ENCODE results near the gene PCK2. TPM values are rescaled to one million over a fixed set of nuclear protein-coding genes. Genes with fewer than 3 reads are reported as not detected.

Gene PCK2
- total RNA-seq, 1 donor from 2014 or later: 66.0 TPM

GRCh38 chr14:24062216-24062980, 31.7 kb upstream of the PCK2 start:
- DNase-seq (ENCODE audit: extremely low spot score, unreplicated experiment): no peak
- no peak overlapping the region for H3K27ac Mint-ChIP-seq (ENCODE audit: unreplicated experiment)
- no peak overlapping the region for H3K4me3 Mint-ChIP-seq (ENCODE audit: unreplicated experiment)
- peaks cover 8% of the 10 kb centered on the region for H3K27me3 Mint-ChIP-seq (ENCODE audit: unreplicated experiment)
- no peaks in the 10 kb centered on the region for H3K4me1 Mint-ChIP-seq (ENCODE audit: unreplicated experiment)
- no peaks in the 10 kb centered on the region for H3K36me3 Mint-ChIP-seq (ENCODE audit: unreplicated experiment)
- TF ChIP-seq, protein P1, sequence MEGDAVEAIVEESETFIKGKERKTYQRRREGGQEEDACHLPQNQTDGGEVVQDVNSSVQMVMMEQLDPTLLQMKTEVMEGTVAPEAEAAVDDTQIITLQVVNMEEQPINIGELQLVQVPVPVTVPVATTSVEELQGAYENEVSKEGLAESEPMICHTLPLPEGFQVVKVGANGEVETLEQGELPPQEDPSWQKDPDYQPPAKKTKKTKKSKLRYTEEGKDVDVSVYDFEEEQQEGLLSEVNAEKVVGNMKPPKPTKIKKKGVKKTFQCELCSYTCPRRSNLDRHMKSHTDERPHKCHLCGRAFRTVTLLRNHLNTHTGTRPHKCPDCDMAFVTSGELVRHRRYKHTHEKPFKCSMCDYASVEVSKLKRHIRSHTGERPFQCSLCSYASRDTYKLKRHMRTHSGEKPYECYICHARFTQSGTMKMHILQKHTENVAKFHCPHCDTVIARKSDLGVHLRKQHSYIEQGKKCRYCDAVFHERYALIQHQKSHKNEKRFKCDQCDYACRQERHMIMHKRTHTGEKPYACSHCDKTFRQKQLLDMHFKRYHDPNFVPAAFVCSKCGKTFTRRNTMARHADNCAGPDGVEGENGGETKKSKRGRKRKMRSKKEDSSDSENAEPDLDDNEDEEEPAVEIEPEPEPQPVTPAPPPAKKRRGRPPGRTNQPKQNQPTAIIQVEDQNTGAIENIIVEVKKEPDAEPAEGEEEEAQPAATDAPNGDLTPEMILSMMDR (IDR thresholded peaks at IDR 0.05): no peak
- no peaks in the 10 kb centered on the region for H3K9me3 Mint-ChIP-seq (ENCODE audit: unreplicated experiment)

DNA sequence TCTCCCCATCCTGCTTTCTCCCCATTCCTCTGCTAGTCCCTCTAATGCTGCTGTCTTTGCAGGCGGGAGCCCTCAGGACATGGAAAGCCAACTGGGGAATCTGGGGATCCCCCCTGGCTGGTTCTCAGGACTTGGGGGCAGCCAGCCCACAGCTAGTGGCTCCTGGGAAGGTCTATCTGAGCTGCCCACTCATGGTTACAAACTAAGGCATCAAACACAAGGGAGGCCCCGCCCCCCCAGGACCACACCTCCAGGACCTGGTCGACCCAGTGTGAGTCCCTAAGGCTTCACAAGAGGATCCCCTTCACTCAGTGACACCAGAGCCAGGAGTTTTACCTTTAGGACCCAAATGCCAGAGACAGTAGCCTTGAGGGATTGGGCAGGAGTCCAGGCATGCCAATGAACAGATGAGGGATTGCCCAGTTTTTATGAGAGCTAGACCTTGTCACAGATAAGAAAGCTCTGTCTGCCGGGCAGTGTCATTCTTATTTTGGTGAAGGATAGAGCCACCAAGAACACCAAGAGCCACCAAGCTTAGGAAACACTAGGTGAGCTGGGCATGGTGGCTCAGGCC, 30.8 kb upstream of the PCK2 start:
- Mint-ChIP-seq H3K27ac (ENCODE audit: unreplicated experiment) (no peak overlapping the region), H3K4me3 (ENCODE audit: unreplicated experiment) (no peak overlapping the region), H3K36me3 (ENCODE audit: unreplicated experiment) (no peaks in the 10 kb centered on the region), H3K27me3 (ENCODE audit: unreplicated experiment) (peaks cover 8% of the 10 kb centered on the region), H3K9me3 (ENCODE audit: unreplicated experiment) (no peaks in the 10 kb centered on the region), H3K4me1 (ENCODE audit: unreplicated experiment) (no peaks in the 10 kb centered on the region)
- TF ChIP-seq, protein P1 (IDR thresholded peaks at IDR 0.05): no peak
- no peak for DNase-seq (ENCODE audit: extremely low spot score, unreplicated experiment)

DNA sequence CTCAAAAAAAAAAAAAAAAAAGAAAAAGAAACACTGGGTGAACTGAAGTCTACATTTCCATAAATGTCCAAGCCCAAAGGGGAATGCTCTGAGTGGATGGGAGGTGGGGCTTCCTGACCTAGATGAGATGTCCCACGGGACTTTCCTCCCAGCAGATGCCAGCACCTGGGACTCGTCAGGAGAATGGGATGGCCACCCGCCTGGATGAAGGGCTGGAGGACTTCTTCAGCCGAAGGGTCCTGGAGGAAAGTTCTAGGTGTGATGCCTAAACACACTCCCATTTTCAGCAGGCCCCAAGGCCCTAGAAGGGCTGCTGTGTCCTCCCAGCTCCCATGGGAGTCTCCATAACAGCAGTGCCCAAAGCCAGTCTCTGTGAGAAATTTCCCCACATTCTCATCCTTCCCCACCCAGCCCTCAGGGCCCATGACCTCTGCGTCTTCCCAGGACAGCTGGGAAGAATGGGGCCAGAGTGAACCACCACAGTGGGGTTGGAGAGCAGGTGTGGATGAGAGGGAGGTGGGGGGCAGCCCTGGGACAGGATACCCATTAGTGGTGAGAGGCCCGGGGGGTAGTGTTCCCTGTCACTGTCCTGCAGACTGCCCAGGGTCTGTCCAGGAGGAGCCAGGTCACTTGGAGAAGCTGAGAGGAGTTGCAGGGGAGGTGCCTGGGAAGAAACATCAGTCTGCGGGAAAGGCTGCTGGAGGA, 29.9 kb upstream of the PCK2 start:
- Mint-ChIP-seq H3K27ac (ENCODE audit: unreplicated experiment) (no peak overlapping the region), H3K36me3 (ENCODE audit: unreplicated experiment) (no peaks in the 10 kb centered on the region), H3K4me1 (ENCODE audit: unreplicated experiment) (no peaks in the 10 kb centered on the region), H3K27me3 (ENCODE audit: unreplicated experiment) (peaks cover 8% of the 10 kb centered on the region), H3K4me3 (ENCODE audit: unreplicated experiment) (no peak overlapping the region), H3K9me3 (ENCODE audit: unreplicated experiment) (no peaks in the 10 kb centered on the region)
- TF ChIP-seq, protein P1 (IDR thresholded peaks at IDR 0.05): no peak
- no peak for DNase-seq (ENCODE audit: extremely low spot score, unreplicated experiment)

DNA sequence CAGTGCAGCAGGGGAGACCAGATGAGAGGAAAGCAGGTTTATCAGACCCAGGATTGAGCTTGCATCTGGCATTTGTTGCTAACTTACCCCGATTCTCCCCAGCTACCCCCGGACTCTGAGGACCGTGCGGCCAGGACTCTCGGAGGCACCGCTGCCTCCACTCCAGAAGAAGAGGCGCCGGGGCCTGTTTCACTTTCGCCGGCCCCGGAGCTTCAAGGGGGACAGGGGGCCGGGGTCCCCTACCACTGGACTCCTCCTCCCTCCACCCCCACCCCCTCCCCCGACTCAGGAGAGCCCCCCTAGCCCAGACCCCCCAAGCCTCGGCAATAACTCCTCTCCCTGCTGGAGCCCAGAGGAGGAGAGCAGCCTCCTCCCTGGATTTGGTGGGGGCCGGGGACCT, 29.3 kb upstream of the PCK2 start:
- H3K27ac Mint-ChIP-seq (ENCODE audit: unreplicated experiment): no peak overlapping the region
- no peaks in the 10 kb centered on the region for H3K36me3 Mint-ChIP-seq (ENCODE audit: unreplicated experiment)
- H3K9me3 Mint-ChIP-seq (ENCODE audit: unreplicated experiment): no peaks in the 10 kb centered on the region
- H3K27me3 Mint-ChIP-seq (ENCODE audit: unreplicated experiment): peaks cover 13% of the 10 kb centered on the region
- H3K4me1 Mint-ChIP-seq (ENCODE audit: unreplicated experiment): no peaks in the 10 kb centered on the region
- TF ChIP-seq, protein P1 (IDR thresholded peaks at IDR 0.05): no peak
- no peak for DNase-seq (ENCODE audit: extremely low spot score, unreplicated experiment)
- H3K4me3 Mint-ChIP-seq (ENCODE audit: unreplicated experiment): no peak overlapping the region

DNA sequence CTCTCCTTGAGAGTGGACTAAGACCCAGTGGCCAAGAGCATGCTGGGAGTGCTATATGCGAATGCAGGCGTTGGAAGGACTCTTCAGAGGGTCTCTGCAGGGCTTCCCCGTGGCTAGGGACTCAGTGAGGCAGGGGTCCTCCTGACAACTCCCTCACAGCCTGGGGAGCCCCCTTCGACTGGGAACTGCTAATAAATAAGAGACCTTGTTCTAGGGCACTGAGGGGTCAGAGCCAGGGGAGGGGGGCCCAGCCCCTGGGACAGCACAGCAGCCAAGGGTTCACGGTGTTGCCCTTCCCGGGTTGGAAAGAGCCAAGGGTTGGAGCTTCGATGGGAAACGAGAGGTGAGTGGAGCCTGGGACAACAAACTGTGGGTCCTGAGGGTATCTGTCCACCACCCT, 28.7 kb upstream of the PCK2 start:
- TF ChIP-seq, protein P1 (IDR thresholded peaks at IDR 0.05): no peak
- no peaks in the 10 kb centered on the region for H3K36me3 Mint-ChIP-seq (ENCODE audit: unreplicated experiment)

More for the DNA sequence above, 28.7 kb upstream of the PCK2 start:
- no peak overlapping the region for H3K4me3 Mint-ChIP-seq (ENCODE audit: unreplicated experiment)
- H3K27ac Mint-ChIP-seq (ENCODE audit: unreplicated experiment): no peak overlapping the region
- no peak for DNase-seq (ENCODE audit: extremely low spot score, unreplicated experiment)
- no peaks in the 10 kb centered on the region for H3K9me3 Mint-ChIP-seq (ENCODE audit: unreplicated experiment)
- peaks cover 16% of the 10 kb centered on the region for H3K27me3 Mint-ChIP-seq (ENCODE audit: unreplicated experiment)
- no peaks in the 10 kb centered on the region for H3K4me1 Mint-ChIP-seq (ENCODE audit: unreplicated experiment)

All from osteocyte (in vitro differentiated cells).